H9 (cell line): ENCODE results near the gene MOB3C. TPM values are rescaled to one million over a fixed set of nuclear protein-coding genes. Genes with fewer than 3 reads are reported as not detected.

Experiments used
- DNase-seq: peaks from one replicate; pipeline ENCODE4 v3.0.0-alpha.2; 2017
- H2AFZ ChIP-seq: one replicate; pipeline ENCODE4 v1.6.1; 2013; ENCODE audit warnings: mild to moderate bottlenecking, low read length, control low read depth, moderate library complexity
- H2AK5ac ChIP-seq: 2 replicates; pipeline ENCODE4 v1.6.1; 2013; ENCODE audit warnings: low read length, control low read depth, mixed read lengths; ENCODE audit not compliant: insufficient read length
- H2BK120ac ChIP-seq: one replicate; pipeline ENCODE4 v1.6.1; 2013; ENCODE audit warnings: low read depth, mild to moderate bottlenecking, low read length, control low read depth, inconsistent platforms; ENCODE audit not compliant: poor library complexity, severe bottlenecking
- H2BK12ac ChIP-seq: 2 replicates; pipeline ENCODE4 v1.6.1; 2013; ENCODE audit warnings: low read length, control low read depth, mixed read lengths, low read depth; ENCODE audit not compliant: insufficient read length
- H2BK15ac ChIP-seq: 2 replicates; pipeline ENCODE4 v1.6.1; 2013; ENCODE audit warnings: low read depth, low read length, control low read depth
- H2BK20ac ChIP-seq: one replicate; pipeline ENCODE4 v1.6.1; 2013; ENCODE audit warnings: low read depth, mild to moderate bottlenecking, low read length, control low read depth, inconsistent platforms; ENCODE audit not compliant: poor library complexity, severe bottlenecking
- H2BK5ac ChIP-seq: 2 replicates; pipeline ENCODE4 v1.6.1; 2013; ENCODE audit warnings: low read length, control low read depth, mixed read lengths; ENCODE audit not compliant: insufficient read length
- H3K14ac ChIP-seq: 2 replicates; pipeline ENCODE4 v1.6.1; 2013; ENCODE audit warnings: low read length, control low read depth; ENCODE audit not compliant: insufficient read depth
- H3K18ac ChIP-seq: 2 replicates; pipeline ENCODE4 v1.6.1; 2013; ENCODE audit warnings: low read depth, mild to moderate bottlenecking, mixed read lengths, low read length, control low read depth; ENCODE audit not compliant: insufficient read length
- H3K23ac ChIP-seq: 2 replicates; pipeline ENCODE4 v1.6.1; 2013; ENCODE audit warnings: low read length, control low read depth, mixed read lengths, low read depth; ENCODE audit not compliant: insufficient read length
- H3K23me2 ChIP-seq: 2 replicates; pipeline ENCODE4 v1.6.1; 2013; ENCODE audit warnings: low read depth, mild to moderate bottlenecking, mixed read lengths, low read length, control low read depth; ENCODE audit not compliant: insufficient read length, poor library complexity, severe bottlenecking
- H3K27ac ChIP-seq: 2 replicates; pipeline ENCODE4 v1.5.1; 2013; ENCODE audit warnings: low read length, control low read depth, mixed read lengths, low read depth; ENCODE audit not compliant: insufficient read length
- H3K27me3 ChIP-seq: 2 replicates; pipeline ENCODE4 v1.6.1; 2013; ENCODE audit warnings: low read length, control low read depth, inconsistent platforms; ENCODE audit not compliant: insufficient read depth
- H3K4ac ChIP-seq: 2 replicates; pipeline ENCODE4 v1.6.1; 2013; ENCODE audit warnings: low read depth, mild to moderate bottlenecking, control low read depth, inconsistent platforms, low read length, moderate library complexity
- H3K4me1 ChIP-seq: 2 replicates; pipeline ENCODE4 v1.6.1; 2013; ENCODE audit warnings: low read length, control low read depth, inconsistent platforms; ENCODE audit not compliant: insufficient read depth
- H3K4me2 ChIP-seq: 2 replicates; pipeline ENCODE4 v1.6.1; 2013; ENCODE audit warnings: low read length, control low read depth, mixed read lengths; ENCODE audit not compliant: insufficient read length, insufficient read depth
- H3K56ac ChIP-seq: 2 replicates; pipeline ENCODE4 v1.6.1; 2013; ENCODE audit warnings: low read depth, mild to moderate bottlenecking, mixed read lengths, low read length, control low read depth; ENCODE audit not compliant: insufficient read length
- H3K79me1 ChIP-seq: 2 replicates; pipeline ENCODE4 v1.6.1; 2013; ENCODE audit warnings: low read depth, mild to moderate bottlenecking, moderate library complexity, low read length, control low read depth, inconsistent platforms; ENCODE audit not compliant: insufficient read depth, poor library complexity, severe bottlenecking
- H3K79me2 ChIP-seq: 2 replicates; pipeline ENCODE4 v1.6.1; 2013; ENCODE audit warnings: low read length, control low read depth, inconsistent platforms; ENCODE audit not compliant: insufficient read depth
- H3K9ac ChIP-seq: 2 replicates; pipeline ENCODE4 v1.6.1; 2013; ENCODE audit warnings: low read length, control low read depth, mixed read lengths; ENCODE audit not compliant: insufficient read length; ENCODE audit errors: extremely low read depth
- H3K9me3 ChIP-seq: one replicate; pipeline ENCODE4 v1.6.1; 2013; ENCODE audit warnings: low read depth, low read length, inconsistent platforms; ENCODE audit not compliant: control insufficient read depth
- H3T11ph ChIP-seq: one replicate; pipeline ENCODE4 v1.6.1; 2013; ENCODE audit warnings: mild to moderate bottlenecking, low read length, control low read depth, inconsistent platforms
- H4K20me1 ChIP-seq: one replicate; pipeline ENCODE4 v1.6.1; 2013; ENCODE audit not compliant: control insufficient read depth, insufficient read length, insufficient read depth
- H4K5ac ChIP-seq: 2 replicates; pipeline ENCODE4 v1.6.1; 2013; ENCODE audit warnings: low read depth, mild to moderate bottlenecking, mixed read lengths, low read length, control low read depth; ENCODE audit not compliant: insufficient read length
- H4K8ac ChIP-seq: replicated peaks from 2 replicates; pipeline ENCODE4 v1.6.1; 2013; ENCODE audit warnings: low read length, control low read depth, mixed read lengths, low read depth; ENCODE audit not compliant: insufficient read length
- H4K91ac ChIP-seq: 2 replicates; pipeline ENCODE4 v1.6.1; 2013; ENCODE audit warnings: low read depth, mild to moderate bottlenecking, moderate library complexity, mixed read lengths, low read length, control low read depth; ENCODE audit not compliant: insufficient read length
- H3K27ac Mint-ChIP-seq, 3 experiments: 2 replicates in 2 of 3; 3 replicates in 1 of 3; pipeline ENCODE4 v1.8.0; 2020 to 2021; ENCODE audit warnings: mixed read lengths in 3 of 3, mild to moderate bottlenecking in 1 of 3, moderate library complexity in 1 of 3
- H3K27me3 Mint-ChIP-seq: 2 replicates; pipeline ENCODE4 v1.8.0; 2021; ENCODE audit warnings: low read depth, mild to moderate bottlenecking, moderate library complexity, mixed read lengths
- H3K36me3 Mint-ChIP-seq, 3 experiments: 2 replicates in 2 of 3; 3 replicates in 1 of 3; pipeline ENCODE4 v1.8.0; 2020 to 2021; ENCODE audit warnings: low read depth in 3 of 3, mixed read lengths in 3 of 3; ENCODE audit not compliant: insufficient read depth in 1 of 3
- H3K4me1 Mint-ChIP-seq, 2 experiments: 2 replicates each; pipeline ENCODE4 v1.8.0; 2020; ENCODE audit warnings: mixed read lengths in 2 of 2
- H3K4me3 Mint-ChIP-seq, 2 experiments: 2 replicates in 1 of 2; 3 replicates in 1 of 2; pipeline ENCODE4 v1.8.0; 2020 to 2021; ENCODE audit warnings: mild to moderate bottlenecking in 2 of 2, mixed read lengths in 2 of 2, moderate library complexity in 1 of 2
- H3K9me3 Mint-ChIP-seq, 2 experiments: 2 replicates in 1 of 2; 3 replicates in 1 of 2; pipeline ENCODE4 v1.8.0; 2020; ENCODE audit warnings: mild to moderate bottlenecking in 2 of 2, mixed read lengths in 2 of 2, moderate library complexity in 1 of 2
- CTCF ChIP-seq: fragments of 200-600 bp; sonication (generic); conservative IDR thresholded peaks from 3 replicates; pipeline ENCODE4 v1.8.0; 2021; ENCODE audit warnings: antibody characterized with exemption, mild to moderate bottlenecking
- WGBS: extraction: QIAGEN DNeasy Blood & Tissue Kit; methylation state at CpG from one replicate; pipeline ENCODE4 v1.1.7; 2013; ENCODE audit warnings: missing lambda C conversion rate, low lambda C conversion rate, mixed read lengths; ENCODE audit not compliant: insufficient read length; ENCODE audit errors: extremely low coverage; 5-methylcytosine and 5-hydroxymethylcytosine counted together
- total RNA-seq: library from RNA; stranded (reverse); gene quantifications from 2 replicates; pipeline ENCODE4 v1.2.1, GENCODE V29; 2021

Gene MOB3C
- total RNA-seq, 1 experiment from 2014 or later, result 3.2 TPM

GRCh38 chr1:46562498-46562897 is 54.1 kb downstream of the MOB3C start:
- Mint-ChIP-seq H3K36me3 (peaks cover 0 to 6% (median 0%) of the 10 kb centered on the region in 3 experiments; a peak in 1 of 7 replicates), H3K4me3 (no peak overlapping the region), H3K9me3 (no peaks in the 10 kb centered on the region), H3K4me1 (peaks cover 3 to 11% of the 10 kb centered on the region in 2 experiments), H3K27ac (no peak overlapping the region), H3K27me3 (no peaks in the 10 kb centered on the region)
- Histone ChIP-seq H3K56ac (no peak overlapping the region), H2AK5ac (no peak overlapping the region), H2BK15ac (no peak overlapping the region), H4K20me1 (no peaks in the 10 kb centered on the region), H3K79me1 (no peaks in the 10 kb centered on the region), H3K23ac (no peak overlapping the region), H3K23me2 (no peaks in the 10 kb centered on the region), H3K27me3 (no peaks in the 10 kb centered on the region), H2BK5ac (no peak overlapping the region), H2BK120ac (no peak overlapping the region), H3K79me2 (no peaks in the 10 kb centered on the region), H3K27ac (no peak overlapping the region), H4K91ac (no peak overlapping the region), H3K4ac (no peak overlapping the region), H2BK20ac (no peak overlapping the region), H3K4me1 (no peaks in the 10 kb centered on the region), H2BK12ac (no peak overlapping the region), H3K9ac (no peak overlapping the region), H3K4me2 (no peak overlapping the region), H4K5ac (no peak overlapping the region), H3K14ac (no peak overlapping the region; the same call in 1 of the 2 replicates), H3T11ph (no peak overlapping the region), H2AFZ (no peak overlapping the region), H4K8ac (no peak overlapping the region), H3K9me3 (no peaks in the 10 kb centered on the region), H3K18ac (no peak overlapping the region)
- no peak for DNase-seq
- no CpG with 5 or more reads among the region's 15 CpGs for WGBS
- TF ChIP-seq CTCF, result no peak
